Peyer's patch (tissue), 4 donors: ENCODE results near the gene ROPN1B. TPM values are rescaled to one million over a fixed set of nuclear protein-coding genes. Genes with fewer than 3 reads are reported as not detected.
"Not testable (repeated sequence)": the region's sequence is repeated elsewhere in the genome, so short reads cannot be mapped to it uniquely, and the experiment has no call there.

Experiments used
- DNase-seq, 3 donors: peaks; one replicate each; pipeline ENCODE4 v3.0.0-alpha.2; 2017 to 2019
- H3K27ac ChIP-seq, 4 donors: fragments of 200-600 bp; sonication (generic); one replicate each; pipeline ENCODE4 v1.5.1; 2016 to 2019
- H3K27me3 ChIP-seq, 2 donors: fragments of 200-600 bp; sonication (generic); one replicate each; pipeline ENCODE4 v1.5.1; 2019
- H3K36me3 ChIP-seq, 3 donors: fragments of 200-600 bp; sonication (generic); one replicate each; pipeline ENCODE4 v1.5.1; 2016 to 2019
- H3K4me1 ChIP-seq, 4 donors: fragments of 200-600 bp; sonication (generic); one replicate each; pipeline ENCODE4 v1.5.1; 2016 to 2019
- H3K4me3 ChIP-seq, 4 donors: fragments of 200-600 bp; sonication (generic); 1 replicate in 3 of 4; 2 replicates in 1 of 4; pipeline ENCODE4 v1.5.1; 2016 to 2019; ENCODE audit warnings: mild to moderate bottlenecking in 1 of 4
- H3K9me3 ChIP-seq, 4 donors: fragments of 200-600 bp; sonication (generic); one replicate each; pipeline ENCODE4 v1.5.1; 2016 to 2019; ENCODE audit warnings: mild to moderate bottlenecking in 1 of 4
- CTCF ChIP-seq, 6 experiments: fragments of 450-650 bp in 4 of 6; fragments of 200-600 bp in 2 of 6; sonication (generic) in 1 of 6; IDR thresholded peaks; one replicate each; pipeline ENCODE4 v1.5.1; 2017 to 2019; ENCODE audit warnings: antibody characterized with exemption in 6 of 6, mild to moderate bottlenecking in 3 of 6, moderate library complexity in 1 of 6
- POLR2A ChIP-seq, 2 donors: fragments of 450-650 bp; IDR thresholded peaks; one replicate each; pipeline ENCODE4 v1.5.1; 2017; ENCODE audit warnings: antibody characterized with exemption in 2 of 2, mild to moderate bottlenecking in 2 of 2, moderate library complexity in 2 of 2
- total RNA-seq, 4 donors: library from RNA; depleted of rRNA; stranded (reverse); fragments of >200 nt; gene quantifications; one replicate each; pipeline ENCODE4 v1.1.0, GENCODE V29; 2016

The ROPN1B gene
- total RNA-seq, 4 donors from 2014 or later = not detected

GRCh38 chr3:125990253-125990970 lies 21.4 kb downstream of the ROPN1B start:
- Histone ChIP-seq H3K36me3 (no peaks in the 10 kb centered on the region), H3K4me1 (peaks cover 0 to 6% (median 0%) of the 10 kb centered on the region in 4 donors), H3K9me3 (no peaks in the 10 kb centered on the region), H3K27me3 (no peaks in the 10 kb centered on the region), H3K27ac (peak overlapping the region; percentile 53 to 81 (median 68)), H3K4me3 (peak overlapping the region; percentile 42 to 67 (median 59))
- DNase-seq = peak; percentile 78 to 90 (median 82)
- TF ChIP-seq POLR2A (IDR thresholded peaks at IDR 0.05) (peak in 1 of 2 donors; percentile 27), CTCF (IDR thresholded peaks at IDR 0.05) (no peak)

GRCh38 chr3:125996751-125997150 lies 27.8 kb downstream of the ROPN1B start:
- not testable (repeated sequence) for H3K4me1 ChIP-seq, H3K27me3 ChIP-seq, H3K36me3 ChIP-seq, H3K27ac ChIP-seq, H3K4me3 ChIP-seq, DNase-seq, H3K9me3 ChIP-seq

- Histone ChIP-seq H3K27ac (no peak overlapping the region), H3K4me3 (no peak overlapping the region), H3K4me1 (no peaks in the 10 kb centered on the region), H3K9me3 (no peaks in the 10 kb centered on the region), H3K27me3 (no peaks in the 10 kb centered on the region), H3K36me3 (peaks cover 0 to 9% (median 0%) of the 10 kb centered on the region in 3 donors)
- no peak for TF ChIP-seq CTCF (IDR thresholded peaks at IDR 0.05)
- no peak for TF ChIP-seq POLR2A (IDR thresholded peaks at IDR 0.05)
- DNase-seq = no peak
These were observed 33.2 kb downstream of the ROPN1B start for GRCh38 chr3:126002189-126002588.

GRCh38 chr3:126003447-126004190 lies 34.6 kb downstream of the ROPN1B start:
- no peaks in the 10 kb centered on the region for H3K4me1 ChIP-seq
- DNase-seq = no peak

GRCh38 chr3:126004217-126004616 lies 35.2 kb downstream of the ROPN1B start:
- TF ChIP-seq CTCF (IDR thresholded peaks at IDR 0.05) (no peak), POLR2A (IDR thresholded peaks at IDR 0.05) (no peak)
- no peaks in the 10 kb centered on the region for H3K9me3 ChIP-seq
- peaks cover 0 to 30% (median 0%) of the 10 kb centered on the region in 3 donors for H3K36me3 ChIP-seq
- H3K27ac ChIP-seq = no peak overlapping the region
- no peaks in the 10 kb centered on the region for H3K27me3 ChIP-seq
- no peaks in the 10 kb centered on the region for H3K4me1 ChIP-seq
- no peak for DNase-seq
- H3K4me3 ChIP-seq = no peak overlapping the region

More at GRCh38 chr3:126003447-126004190, 34.6 kb downstream of the ROPN1B start:
- H3K36me3 ChIP-seq = peaks cover 0 to 24% (median 0%) of the 10 kb centered on the region in 3 donors
- TF ChIP-seq POLR2A (IDR thresholded peaks at IDR 0.05) (no peak), CTCF (IDR thresholded peaks at IDR 0.05) (no peak)
- H3K4me3 ChIP-seq = no peak overlapping the region
- H3K27ac ChIP-seq = no peak overlapping the region
- no peaks in the 10 kb centered on the region for H3K27me3 ChIP-seq
- H3K9me3 ChIP-seq = no peaks in the 10 kb centered on the region

GRCh38 chr3:126004692-126005091 lies 35.7 kb downstream of the ROPN1B start:
- H3K36me3 ChIP-seq = peaks cover 0 to 30% (median 0%) of the 10 kb centered on the region in 3 donors

More at GRCh38 chr3:126004692-126005091, 35.7 kb downstream of the ROPN1B start:
- Histone ChIP-seq H3K27me3 (no peaks in the 10 kb centered on the region), H3K9me3 (no peaks in the 10 kb centered on the region), H3K4me1 (no peaks in the 10 kb centered on the region), H3K27ac (no peak overlapping the region), H3K4me3 (no peak overlapping the region)
- DNase-seq = no peak
- TF ChIP-seq CTCF (IDR thresholded peaks at IDR 0.05) (no peak), POLR2A (IDR thresholded peaks at IDR 0.05) (no peak)
